Central memory CD8-positive, alpha-beta T cell (primary cell): ENCODE results near the gene SNX9.

Source experiments
- ATAC-seq: fragments of 150-1000 bp; cut with Tn5 transposase; replicated peaks from 2 replicates; pipeline ENCODE4 v1.10.0; 2022; ENCODE audit warnings: mild to moderate bottlenecking, moderate FRiP score, moderate number of reproducible peaks; ENCODE audit not compliant: poor library complexity, severe bottlenecking; ENCODE audit errors: extremely low read depth
- DNase-seq, 2 donors: peaks; one replicate each; pipeline ENCODE4 v3.0.0; 2021; ENCODE audit warnings: low spot score in 2 of 2
- H3K27ac Mint-ChIP-seq: one replicate; pipeline ENCODE4 v1.8.0; 2022; ENCODE audit warnings: low read depth, mild to moderate bottlenecking, moderate library complexity, mixed read lengths
- H3K27me3 Mint-ChIP-seq: one replicate; pipeline ENCODE4 v1.8.0; 2022; ENCODE audit warnings: mixed read lengths
- H3K36me3 Mint-ChIP-seq: one replicate; pipeline ENCODE4 v1.8.0; 2022; ENCODE audit warnings: mild to moderate bottlenecking, moderate library complexity, mixed read lengths; ENCODE audit not compliant: insufficient read depth
- H3K4me1 Mint-ChIP-seq: one replicate; pipeline ENCODE4 v1.8.0; 2022; ENCODE audit warnings: mixed read lengths
- H3K4me3 Mint-ChIP-seq: one replicate; pipeline ENCODE4 v1.8.0; 2022; ENCODE audit warnings: mild to moderate bottlenecking, moderate library complexity, mixed read lengths
- H3K9me3 Mint-ChIP-seq: one replicate; pipeline ENCODE4 v1.8.0; 2022; ENCODE audit warnings: mixed read lengths

Gene SNX9

GRCh38 chr6:157808405-157808950 is 14.6 kb upstream of the SNX9 start:
- H3K27me3 Mint-ChIP-seq, result peaks cover 31% of the 10 kb centered on the region
- H3K36me3 Mint-ChIP-seq, result no peaks in the 10 kb centered on the region
- no peak overlapping the region for H3K27ac Mint-ChIP-seq
- no peaks in the 10 kb centered on the region for H3K4me1 Mint-ChIP-seq
- no peak for ATAC-seq
- H3K9me3 Mint-ChIP-seq, result peaks cover 5% of the 10 kb centered on the region
- DNase-seq, result no peak
- H3K4me3 Mint-ChIP-seq, result no peak overlapping the region

DNA sequence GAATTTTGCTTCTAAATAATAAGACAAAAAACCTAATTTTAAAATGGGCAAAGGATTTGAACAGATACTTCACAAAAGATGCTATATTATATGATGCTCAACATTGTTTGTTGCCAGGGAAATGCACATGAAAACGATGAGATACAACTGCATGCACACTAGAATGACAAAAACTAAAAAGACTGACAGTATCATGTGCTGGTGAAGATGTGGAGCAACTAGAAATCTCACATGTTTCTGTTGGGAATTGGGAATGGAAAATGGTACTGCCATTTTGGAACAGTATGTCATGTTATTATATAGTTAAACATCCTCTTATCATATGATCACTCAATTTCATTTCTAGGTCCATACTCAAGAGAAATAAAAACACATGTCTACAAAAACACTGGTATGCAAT is 13.4 kb upstream of the SNX9 start:
- ATAC-seq (no peak), DNase-seq (no peak)
- no peak overlapping the region for H3K4me3 Mint-ChIP-seq
- H3K9me3 Mint-ChIP-seq, result peaks cover 5% of the 10 kb centered on the region
- peaks cover 31% of the 10 kb centered on the region for H3K27me3 Mint-ChIP-seq
- no peak overlapping the region for H3K27ac Mint-ChIP-seq
- H3K36me3 Mint-ChIP-seq, result no peaks in the 10 kb centered on the region
- H3K4me1 Mint-ChIP-seq, result no peaks in the 10 kb centered on the region

DNA sequence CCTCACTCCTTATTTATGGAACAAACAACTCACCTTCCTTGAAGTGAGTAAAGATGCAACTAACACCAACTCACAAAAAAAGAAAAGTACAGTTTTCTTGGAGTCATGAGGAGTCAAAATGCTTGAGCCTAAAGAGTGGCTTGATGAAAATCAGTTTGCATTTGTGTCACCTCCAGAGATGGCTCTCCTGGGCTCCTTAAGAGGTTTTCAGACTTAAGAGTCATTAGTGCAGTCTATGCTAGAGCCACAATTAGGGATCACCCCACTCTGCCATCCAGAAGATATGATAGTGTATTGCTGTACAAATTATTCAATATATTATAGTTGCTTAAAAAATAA is 11.9 kb upstream of the SNX9 start:
- H3K27ac Mint-ChIP-seq, result no peak overlapping the region
- DNase-seq (no peak), ATAC-seq (no peak)
- H3K9me3 Mint-ChIP-seq, result peaks cover 5% of the 10 kb centered on the region
- H3K4me3 Mint-ChIP-seq, result no peak overlapping the region
- H3K4me1 Mint-ChIP-seq, result no peaks in the 10 kb centered on the region
- peaks cover 20% of the 10 kb centered on the region for H3K27me3 Mint-ChIP-seq
- H3K36me3 Mint-ChIP-seq, result no peaks in the 10 kb centered on the region

GRCh38 chr6:157811476-157812173 is 11.4 kb upstream of the SNX9 start:
- Mint-ChIP-seq H3K36me3 (no peaks in the 10 kb centered on the region), H3K4me3 (no peak overlapping the region), H3K27me3 (peaks cover 18% of the 10 kb centered on the region), H3K27ac (no peak overlapping the region), H3K9me3 (peaks cover 5% of the 10 kb centered on the region), H3K4me1 (no peaks in the 10 kb centered on the region)
- no peak for DNase-seq
- no peak for ATAC-seq

- ATAC-seq (no peak), DNase-seq (no peak)
- H3K4me1 Mint-ChIP-seq, result no peaks in the 10 kb centered on the region
- peaks cover 10% of the 10 kb centered on the region for H3K27me3 Mint-ChIP-seq
- no peak overlapping the region for H3K27ac Mint-ChIP-seq
- no peak overlapping the region for H3K4me3 Mint-ChIP-seq
- H3K9me3 Mint-ChIP-seq, result peaks cover 5% of the 10 kb centered on the region
- H3K36me3 Mint-ChIP-seq, result no peaks in the 10 kb centered on the region
These were observed 10.4 kb upstream of the SNX9 start for GRCh38 chr6:157812425-157813171.

GRCh38 chr6:157813191-157813590 is 9.9 kb upstream of the SNX9 start:
- Mint-ChIP-seq H3K27ac (no peak overlapping the region), H3K9me3 (peaks cover 5% of the 10 kb centered on the region), H3K4me1 (no peaks in the 10 kb centered on the region), H3K4me3 (no peak overlapping the region), H3K27me3 (peaks cover 10% of the 10 kb centered on the region), H3K36me3 (no peaks in the 10 kb centered on the region)
- no peak for DNase-seq
- no peak for ATAC-seq

DNA sequence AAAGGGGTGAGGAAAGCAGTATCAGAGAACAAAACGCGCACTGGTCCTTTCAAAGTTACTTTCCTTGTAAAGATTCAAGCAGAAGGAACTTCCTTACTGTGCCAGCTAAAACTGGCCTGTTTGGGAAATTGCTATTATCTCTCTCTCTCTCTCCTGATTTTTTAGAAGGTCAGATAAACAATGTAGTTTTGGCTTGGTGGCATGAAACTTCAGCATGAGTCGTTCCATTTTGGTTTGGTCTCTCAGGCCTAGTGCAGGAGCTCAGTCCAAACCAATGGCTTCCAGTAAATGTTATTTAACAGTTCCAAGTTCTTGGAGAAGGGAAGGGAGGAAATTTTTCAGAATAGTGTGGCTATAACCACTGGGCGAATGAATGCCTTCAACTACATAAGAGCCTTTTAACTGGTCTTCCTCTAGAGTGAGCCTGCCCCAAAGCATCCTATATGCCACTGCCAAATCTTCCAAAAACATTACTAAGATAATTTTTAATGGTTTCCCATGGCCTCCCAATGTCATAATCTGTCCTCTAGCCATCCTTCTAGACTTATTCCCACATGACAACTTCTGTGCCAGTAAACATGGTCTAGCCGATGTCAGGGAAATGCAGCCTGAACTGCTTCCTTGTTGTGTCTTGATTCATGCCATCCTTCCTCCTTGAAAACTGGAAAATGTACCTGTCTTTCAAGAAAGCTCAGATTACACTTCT is 9.1 kb upstream of the SNX9 start:
- DNase-seq (no peak), ATAC-seq (no peak)
- H3K27me3 Mint-ChIP-seq, result peaks cover 10% of the 10 kb centered on the region
- no peaks in the 10 kb centered on the region for H3K9me3 Mint-ChIP-seq
- H3K4me3 Mint-ChIP-seq, result no peak overlapping the region
- no peak overlapping the region for H3K27ac Mint-ChIP-seq
- H3K4me1 Mint-ChIP-seq, result no peaks in the 10 kb centered on the region
- H3K36me3 Mint-ChIP-seq, result no peaks in the 10 kb centered on the region

- H3K27ac Mint-ChIP-seq, result no peak overlapping the region
- H3K4me3 Mint-ChIP-seq, result no peak overlapping the region
These were observed 8.2 kb upstream of the SNX9 start for GRCh38 chr6:157814883-157815282.

DNA sequence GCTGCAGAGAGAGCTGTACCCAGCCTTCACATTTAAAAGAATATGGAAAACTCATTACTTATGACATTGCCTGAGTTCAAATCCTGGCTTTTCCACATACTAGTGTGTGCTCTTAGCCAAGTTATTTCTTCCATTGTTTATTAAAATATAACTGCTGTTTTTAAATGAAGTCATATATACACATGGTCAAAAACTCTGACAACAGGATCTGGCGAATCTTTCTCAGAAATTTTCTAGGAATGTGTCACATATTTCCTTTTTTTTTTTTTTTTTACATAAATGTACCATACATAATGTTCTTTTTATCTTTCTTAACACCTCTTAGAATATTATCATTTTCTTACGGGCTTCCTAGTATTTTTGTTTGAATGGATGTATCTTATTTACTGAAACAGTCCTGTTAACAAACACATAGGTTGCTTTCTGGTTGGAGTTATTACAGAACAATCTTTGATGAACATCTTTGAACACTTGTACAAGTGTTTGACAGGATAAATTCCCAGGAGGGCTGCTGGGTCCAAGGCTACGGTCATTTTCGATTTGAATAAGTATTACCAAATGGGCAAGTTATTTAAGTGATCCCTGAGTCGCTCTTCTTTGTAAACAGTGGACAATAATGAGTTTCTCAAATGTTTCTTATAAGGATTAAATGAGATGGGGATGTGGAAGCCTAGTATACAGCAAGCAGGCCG is 1.6 kb upstream of the SNX9 start:
- Mint-ChIP-seq H3K9me3 (no peaks in the 10 kb centered on the region), H3K4me1 (peaks cover 18% of the 10 kb centered on the region), H3K36me3 (peaks cover 7% of the 10 kb centered on the region), H3K4me3 (peak overlapping the region; percentile 77), H3K27ac (no peak overlapping the region), H3K27me3 (peaks cover 31% of the 10 kb centered on the region)
- ATAC-seq (no peak), DNase-seq (no peak)

More at GRCh38 chr6:157814883-157815282, 8.2 kb upstream of the SNX9 start:
- ATAC-seq, result peak; percentile 14
- Mint-ChIP-seq H3K36me3 (no peaks in the 10 kb centered on the region), H3K9me3 (no peaks in the 10 kb centered on the region), H3K27me3 (peaks cover 10% of the 10 kb centered on the region), H3K4me1 (no peaks in the 10 kb centered on the region)
- DNase-seq, result no peak

DNA sequence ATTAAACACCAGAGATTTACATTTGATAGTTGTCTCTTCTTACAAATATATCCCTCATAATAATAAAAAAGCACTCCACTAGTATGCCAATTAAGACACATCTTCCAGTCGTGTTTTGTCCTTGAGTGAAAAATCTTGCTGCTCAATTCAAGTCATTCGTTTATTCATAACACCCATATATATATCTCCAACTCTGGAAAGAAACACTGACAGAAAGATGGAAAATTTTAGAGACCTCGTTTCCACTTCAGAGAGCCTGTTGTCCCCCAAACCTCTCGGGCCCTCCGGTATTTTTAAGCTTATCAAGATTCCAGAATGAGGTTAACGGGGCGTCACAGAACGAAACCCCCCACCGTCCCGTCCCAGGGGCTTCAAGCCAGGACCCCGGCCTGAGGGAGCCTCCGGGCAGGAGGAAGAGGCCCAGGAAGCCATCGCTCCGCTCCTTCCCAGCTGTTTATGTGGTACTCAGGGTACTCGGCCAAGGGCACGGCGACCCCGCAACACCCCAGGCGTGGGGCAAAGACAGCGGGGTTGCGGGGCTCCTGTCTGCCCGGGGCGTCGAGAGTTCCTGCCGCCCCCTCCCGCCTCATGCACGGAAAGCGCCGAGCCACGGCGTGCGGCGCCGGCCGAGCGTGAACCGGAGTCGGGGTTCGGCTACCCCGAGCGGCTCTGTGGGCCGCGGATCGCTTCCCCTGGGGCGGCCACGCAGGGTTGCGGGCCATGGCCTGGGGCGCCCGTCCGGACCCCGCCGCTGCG is 623 bp upstream of the SNX9 start:
- H3K4me1 Mint-ChIP-seq, result peaks cover 18% of the 10 kb centered on the region
- H3K27me3 Mint-ChIP-seq, result peaks cover 31% of the 10 kb centered on the region
- ATAC-seq, result no peak
- H3K9me3 Mint-ChIP-seq, result no peaks in the 10 kb centered on the region
- peak overlapping the region; percentile 82 for H3K27ac Mint-ChIP-seq
- H3K36me3 Mint-ChIP-seq, result peaks cover 7% of the 10 kb centered on the region
- no peak for DNase-seq
- H3K4me3 Mint-ChIP-seq, result peak overlapping the region; percentile 77

- Mint-ChIP-seq H3K9me3 (no peaks in the 10 kb centered on the region), H3K27ac (peak overlapping the region; percentile 87), H3K27me3 (peaks cover 31% of the 10 kb centered on the region), H3K4me3 (peak overlapping the region; percentile 87), H3K4me1 (peaks cover 18% of the 10 kb centered on the region), H3K36me3 (peaks cover 7% of the 10 kb centered on the region)
- DNase-seq, result peak; percentile 23 to 45
- peak; percentile 71 for ATAC-seq
These were observed 703 bp downstream of the SNX9 start for GRCh38 chr6:157823528-157824370.
